Myocyte (in vitro differentiated cells): ENCODE results near the gene PKP2. TPM values are rescaled to one million over a fixed set of nuclear protein-coding genes. Genes with fewer than 3 reads are reported as not detected.
"Not testable (repeated sequence)": the region's sequence is repeated elsewhere in the genome, so short reads cannot be mapped to it uniquely, and the experiment has no call there.

Experiments
- DNase-seq: peaks from one replicate; pipeline ENCODE4 v3.0.0-alpha.2; 2012; ENCODE audit warnings: low read depth
- total RNA-seq: library from RNA; depleted of rRNA; stranded (reverse); fragments of >200 nt; gene quantifications from 2 replicates; pipeline ENCODE4 v1.2.3, GENCODE V29; 2014

The PKP2 gene
- total RNA-seq, 1 donor from 2014 or later, result 60.0 TPM

DNA sequence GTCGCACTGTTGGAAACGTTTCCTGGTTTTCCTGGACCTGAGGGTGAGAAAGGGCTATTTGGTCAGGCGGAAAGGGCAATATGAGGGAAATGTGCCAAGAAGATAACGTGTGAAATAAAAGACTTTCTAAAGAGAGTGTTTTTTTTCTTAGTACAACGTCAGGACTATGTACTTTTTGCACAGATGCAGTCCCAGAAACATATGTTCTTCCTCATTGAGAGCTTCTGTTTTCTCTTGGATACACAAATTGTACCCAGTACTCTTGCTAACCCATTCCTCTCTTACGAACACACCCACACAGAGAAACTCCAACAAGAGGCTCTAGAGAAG, 669 bp upstream of the PKP2 start:
- DNase-seq, result no peak

DNA sequence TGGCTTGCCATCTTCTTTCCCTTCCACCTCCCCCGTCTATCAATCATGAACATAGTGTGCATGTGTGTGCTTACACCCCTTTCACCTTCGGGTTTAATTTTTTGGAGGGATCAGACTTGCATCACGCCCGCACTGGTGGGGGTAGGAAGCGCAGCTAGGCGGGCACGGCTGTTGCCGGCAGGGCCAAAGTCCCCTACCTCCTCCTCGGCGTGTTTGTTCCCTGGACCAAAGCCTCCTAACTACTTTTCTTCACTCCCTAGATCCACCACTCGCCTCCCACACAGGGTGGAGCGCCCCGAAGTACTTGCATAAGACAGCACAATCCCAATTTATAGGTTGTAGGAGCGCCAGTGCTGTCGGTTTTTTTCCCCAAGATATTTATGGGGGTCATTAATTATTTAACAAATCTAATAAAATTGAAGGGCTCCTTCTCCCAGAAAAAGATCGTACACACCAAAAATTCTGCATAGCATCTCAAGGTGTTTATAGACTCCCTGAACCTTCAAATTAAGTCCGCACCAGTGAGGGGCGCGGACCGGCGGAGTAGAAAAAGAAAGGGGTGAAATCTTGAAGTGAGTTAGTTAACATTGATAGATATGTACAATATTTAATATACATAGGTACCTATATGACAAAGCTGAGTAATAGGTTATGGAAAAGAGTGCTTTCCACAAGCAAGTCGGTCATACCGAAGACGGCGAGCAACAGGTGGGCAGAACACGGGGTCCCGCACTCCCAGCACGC, 717 bp downstream of the PKP2 start:
- DNase-seq, result no peak

DNA sequence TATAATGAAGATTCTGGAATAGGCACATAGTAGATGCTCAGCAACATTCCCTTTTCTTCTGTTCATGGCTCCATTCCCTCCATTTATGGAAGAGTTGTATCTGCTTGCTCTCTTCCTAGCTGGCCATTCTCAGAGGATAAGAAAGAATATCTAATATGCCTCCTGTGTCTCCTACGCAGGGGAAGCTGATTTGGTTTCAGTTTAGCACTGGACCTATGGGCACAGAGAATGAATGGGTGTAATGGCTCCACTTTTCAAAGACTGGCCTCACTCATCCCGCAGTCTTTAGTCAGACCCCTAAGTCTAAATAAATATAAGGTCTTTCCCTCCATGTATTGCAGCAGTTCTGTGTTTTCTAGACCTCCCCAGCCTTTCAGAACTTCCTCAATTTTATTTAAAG, 2.0 kb downstream of the PKP2 start:
- DNase-seq, result no peak

DNA sequence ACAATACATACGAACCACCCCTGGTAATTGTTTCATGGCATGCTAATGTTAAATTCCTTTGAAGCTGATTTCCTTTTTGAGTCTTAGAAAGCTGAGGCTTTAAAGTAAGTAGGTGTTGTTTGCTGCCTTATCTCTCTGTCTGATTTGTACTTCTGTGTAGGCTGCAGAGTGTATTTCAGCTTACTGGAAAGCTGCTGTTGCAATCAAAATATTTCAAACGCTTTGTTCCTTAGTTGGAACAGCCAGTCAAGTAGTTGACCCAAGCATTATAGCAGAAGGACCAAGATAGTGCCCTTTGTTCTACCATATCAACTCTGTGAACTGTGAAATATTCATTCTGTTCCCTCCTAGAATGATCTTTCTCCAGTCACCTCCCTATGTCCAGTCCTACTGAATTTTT, 3.1 kb downstream of the PKP2 start:
- no peak for DNase-seq

DNA sequence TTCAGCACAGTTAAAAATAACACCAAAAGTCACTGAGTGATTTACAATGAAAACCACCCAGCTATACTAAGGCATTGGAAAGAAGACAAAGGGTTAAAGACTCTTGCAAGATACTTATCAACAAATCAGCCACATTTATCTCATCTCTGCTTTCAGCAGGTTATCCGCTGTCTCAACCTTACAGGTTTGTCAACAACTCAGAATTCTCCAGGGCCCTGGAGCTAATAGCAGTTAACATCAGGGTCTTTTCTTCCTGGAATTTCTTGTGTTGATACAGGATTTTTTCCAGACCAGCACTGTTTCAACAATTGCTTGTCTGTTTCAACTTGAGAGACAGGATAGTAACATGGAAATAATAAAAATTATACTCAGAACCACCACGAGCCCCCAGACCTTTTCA, 3.5 kb downstream of the PKP2 start:
- no peak for DNase-seq

DNA sequence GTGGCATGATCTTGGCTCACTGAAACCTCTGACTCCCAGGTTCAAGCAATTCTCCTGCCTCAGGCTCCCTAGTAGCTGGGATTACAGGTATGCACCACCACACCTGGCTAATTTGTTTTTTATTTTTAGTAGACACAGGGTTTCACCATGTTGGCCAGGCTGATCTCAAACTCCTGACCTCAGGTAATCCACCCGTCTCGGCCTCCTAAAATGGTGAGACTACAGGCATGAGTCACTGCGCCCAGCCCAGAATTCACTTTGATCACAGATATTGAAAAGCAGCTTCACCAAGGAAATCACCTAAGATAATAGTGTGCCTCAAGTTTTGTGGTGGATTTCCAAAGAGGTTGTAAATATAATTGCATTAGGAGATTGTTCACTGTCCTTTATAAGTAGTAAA, 4.2 kb downstream of the PKP2 start:
- DNase-seq, result not testable (repeated sequence)

DNA sequence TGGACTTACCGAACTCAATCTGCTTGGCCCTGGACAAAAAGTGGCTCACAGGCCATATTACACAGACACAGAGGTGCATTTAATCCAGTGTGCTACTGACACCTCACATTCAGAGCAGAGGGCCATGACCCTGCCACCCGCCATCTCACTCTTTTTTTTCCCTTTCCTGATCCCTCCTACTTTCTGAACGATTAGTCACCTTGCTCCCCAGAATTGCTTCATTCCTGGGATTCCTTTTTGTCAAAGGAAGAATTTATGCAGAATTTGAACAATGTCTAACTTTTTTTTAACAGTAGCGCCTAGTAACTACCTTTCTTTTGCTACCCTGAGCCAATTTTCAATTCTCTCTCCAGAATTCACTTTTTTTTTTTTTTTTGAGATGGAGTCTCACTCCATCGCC, 4.6 kb downstream of the PKP2 start:
- no peak for DNase-seq

DNA sequence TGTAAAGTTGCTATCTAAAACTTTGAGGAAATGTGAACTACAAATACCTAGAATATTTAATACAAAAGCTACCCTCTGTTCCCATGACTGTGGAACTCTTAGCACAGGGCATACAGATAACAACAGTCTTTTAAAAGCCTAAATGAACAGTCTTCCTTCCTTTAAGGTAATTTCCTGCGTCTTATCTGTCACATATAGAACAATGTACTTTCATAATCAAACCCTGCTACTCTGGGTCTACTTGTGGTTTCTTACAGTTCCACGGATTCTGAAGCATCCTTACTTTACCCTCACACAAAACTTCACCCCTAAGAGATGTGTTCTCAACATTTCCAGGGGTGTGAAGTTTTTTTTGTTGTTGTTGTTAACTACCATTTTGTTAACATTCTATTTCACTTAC, 5.1 kb downstream of the PKP2 start:
- no peak for DNase-seq

DNA sequence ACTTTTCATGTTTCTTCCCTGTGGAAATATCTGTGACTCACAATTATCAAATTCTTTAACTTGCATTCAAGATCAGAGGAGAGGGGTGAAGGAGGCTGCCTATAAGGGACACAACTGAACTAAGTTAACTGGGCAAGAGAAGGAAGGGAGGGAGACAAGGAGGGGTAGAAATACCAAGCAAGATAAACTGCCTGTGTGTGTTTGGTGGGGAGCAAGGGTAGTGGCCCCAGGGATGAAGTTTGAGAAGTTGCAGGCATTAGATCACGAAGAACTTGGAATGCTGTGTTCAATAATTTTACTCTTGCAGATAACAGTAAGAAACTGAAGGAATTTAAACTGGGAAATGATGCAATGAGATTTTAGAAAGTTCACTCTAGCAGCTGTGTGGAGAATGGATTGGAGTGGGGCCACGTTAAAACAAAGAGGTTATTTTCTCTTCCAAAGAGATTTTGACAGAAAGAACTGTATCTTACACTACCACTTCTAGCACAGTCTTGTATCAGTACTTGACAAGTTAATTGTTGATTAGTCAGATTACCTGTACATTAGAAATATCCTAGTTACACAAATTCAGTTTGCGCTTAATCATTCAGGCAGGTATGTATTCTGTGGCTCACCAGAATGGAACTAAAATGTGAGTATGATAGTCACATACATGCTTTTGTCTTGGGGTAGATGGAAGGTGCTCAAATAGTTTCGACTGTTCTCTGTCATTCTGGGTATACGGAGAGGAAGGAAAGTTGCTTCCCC, 7.4 kb downstream of the PKP2 start:
- DNase-seq, result no peak

DNA sequence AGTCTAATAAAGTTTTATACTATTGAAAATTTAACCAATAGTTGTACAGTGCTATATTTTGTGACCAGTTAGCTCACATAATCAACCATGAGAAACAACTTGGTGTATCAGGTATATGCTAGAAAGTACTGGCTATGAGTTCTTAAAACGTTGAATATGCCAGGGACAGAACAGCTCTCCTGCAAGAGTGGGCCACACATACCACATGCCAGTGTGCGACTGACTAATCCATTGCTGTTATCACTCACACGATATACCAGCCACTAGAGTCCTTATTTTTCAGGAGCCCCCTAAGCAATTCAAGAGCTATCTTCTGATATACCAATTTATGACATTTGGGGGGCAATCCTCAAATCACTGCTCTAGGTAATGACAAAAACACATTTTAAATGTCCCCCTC, 9.5 kb downstream of the PKP2 start:
- DNase-seq, result no peak

DNA sequence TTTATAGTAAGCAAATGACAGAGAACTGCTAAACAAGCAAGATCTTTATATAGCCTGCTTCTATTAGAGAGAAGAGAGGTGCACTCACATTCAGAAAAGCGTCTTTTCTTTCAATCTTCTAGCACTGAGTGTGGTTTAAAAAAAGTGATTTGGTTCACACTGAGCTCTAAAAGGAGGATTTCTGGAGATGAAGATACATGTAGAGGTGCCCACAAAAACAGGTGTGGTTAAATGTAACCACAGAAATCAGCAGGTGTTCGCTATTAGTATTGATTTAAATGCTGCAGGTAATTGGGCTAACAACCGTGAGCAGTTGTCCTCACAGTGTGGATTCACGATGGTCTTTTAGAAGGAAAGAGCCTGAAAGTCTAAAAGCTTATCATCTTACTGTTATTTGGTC, 10.7 kb downstream of the PKP2 start:
- no peak for DNase-seq

DNA sequence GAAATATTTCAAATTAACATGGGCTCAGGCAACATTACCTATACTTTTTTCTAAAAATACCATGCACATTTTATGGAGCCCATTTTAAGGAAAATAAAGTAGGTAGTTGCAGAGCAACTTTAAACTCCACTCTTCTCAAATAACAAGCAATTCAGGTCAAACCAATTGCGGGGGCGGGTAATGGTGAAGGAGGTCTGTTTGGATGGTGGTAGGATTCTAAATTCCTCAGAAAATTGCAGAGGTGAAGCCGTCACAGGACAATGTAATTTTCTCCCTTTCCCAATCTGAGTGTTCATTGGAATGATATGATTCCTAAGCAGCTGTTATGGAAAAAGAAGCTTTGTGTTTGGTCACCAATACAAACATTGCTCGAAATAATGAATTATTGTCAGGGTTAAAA, 11.6 kb downstream of the PKP2 start:
- no peak for DNase-seq

DNA sequence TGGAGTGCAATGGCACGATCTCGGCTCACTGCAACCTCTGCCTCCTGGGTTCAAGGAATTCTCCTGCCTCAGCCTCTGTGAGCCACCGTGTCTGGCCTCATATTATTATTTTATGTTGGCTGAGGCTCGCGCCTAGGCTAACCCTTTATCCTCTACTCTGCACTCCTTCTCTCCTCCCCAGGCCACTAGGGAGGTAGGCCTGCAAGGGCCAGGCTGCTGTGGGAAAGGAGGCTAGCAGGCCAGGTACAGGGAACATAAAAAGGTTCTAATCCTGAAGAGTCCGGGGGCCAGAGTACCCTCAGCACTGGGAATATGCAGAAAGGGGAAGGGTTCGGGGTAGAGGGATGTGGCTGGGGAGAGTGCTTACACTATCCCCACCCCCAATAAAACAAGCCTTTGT, 14.9 kb downstream of the PKP2 start:
- DNase-seq, result no peak

DNA sequence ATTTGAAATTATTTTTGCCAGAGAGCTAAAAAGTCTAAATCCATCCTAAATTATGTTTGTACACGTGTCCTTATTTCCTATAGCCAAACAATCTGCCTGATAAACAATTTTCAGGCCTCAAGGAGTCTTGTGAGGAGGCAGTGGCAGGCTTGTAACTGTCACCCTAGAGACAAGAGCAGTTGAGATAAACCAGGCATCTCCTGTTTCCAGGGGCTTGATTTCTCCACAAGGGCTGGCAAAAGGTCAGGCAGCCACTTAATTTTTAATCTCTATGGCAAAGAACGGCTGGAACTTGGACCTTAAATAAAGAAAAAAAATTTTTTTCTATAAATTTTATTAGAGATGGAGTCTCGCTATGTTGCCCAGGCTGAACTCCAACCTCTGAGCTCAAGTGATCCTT, 15.5 kb downstream of the PKP2 start:
- DNase-seq, result no peak

DNA sequence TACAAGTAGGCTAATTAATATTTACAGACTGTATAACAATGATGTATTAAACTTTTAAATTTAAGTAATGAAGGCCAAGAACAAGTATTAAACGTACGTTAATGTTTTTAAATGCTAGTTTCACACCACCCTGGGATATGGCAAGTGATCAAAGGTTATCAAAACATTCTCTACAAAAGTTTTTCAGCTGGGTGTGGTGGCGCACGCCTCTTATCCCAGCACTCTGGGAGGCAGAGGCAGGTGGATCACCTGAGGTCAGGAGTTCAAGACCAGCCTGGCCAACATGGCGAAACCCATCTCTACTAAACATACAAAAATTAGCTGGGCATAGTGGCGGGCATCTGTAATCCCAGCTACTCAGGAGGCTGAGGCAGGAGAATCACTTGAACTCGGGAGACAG, 17.5 kb downstream of the PKP2 start:
- DNase-seq, result not testable (repeated sequence)

DNA sequence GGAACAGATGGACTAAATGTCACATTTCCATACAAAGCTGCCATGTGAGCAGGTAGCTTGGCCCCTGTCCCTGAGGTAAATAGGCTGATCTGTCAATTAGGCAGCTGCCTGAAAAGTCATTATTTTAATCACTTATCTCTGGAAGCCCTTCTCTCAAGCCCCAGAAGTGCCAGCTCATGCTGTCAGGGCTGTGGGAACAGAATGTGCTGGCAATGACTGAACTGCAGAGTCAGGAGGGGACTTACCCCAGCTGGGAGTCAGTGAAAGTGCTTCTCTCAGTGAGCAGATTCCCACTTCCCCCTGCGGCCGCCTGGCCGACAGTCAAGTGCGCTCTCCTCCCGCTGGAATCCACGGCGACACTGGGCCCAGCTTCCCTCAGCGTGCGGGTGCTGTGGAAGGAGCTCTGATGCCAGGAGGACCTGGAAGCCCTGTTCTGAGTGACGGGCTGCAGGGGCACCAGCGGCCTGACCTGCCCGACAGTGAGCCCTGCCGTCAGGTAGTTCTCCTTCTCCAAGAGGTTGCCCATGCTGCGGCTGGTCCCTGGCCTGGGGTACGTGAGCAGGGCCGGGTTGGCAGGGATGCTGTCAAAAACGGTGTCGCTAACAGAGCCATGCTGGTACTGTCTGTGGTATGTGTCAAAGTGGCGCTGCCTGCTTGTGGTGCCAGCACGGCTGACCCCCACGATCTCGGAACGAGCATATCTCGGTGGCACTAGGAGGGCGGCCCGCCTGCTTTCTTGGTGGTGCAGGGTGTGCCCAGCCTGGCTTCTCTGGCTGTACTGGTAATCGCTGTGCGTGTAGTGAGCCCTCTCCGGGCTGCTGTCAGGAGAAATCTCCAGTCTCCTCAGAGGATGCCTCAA, 18.7 kb downstream of the PKP2 start:
- peak; percentile 58 for DNase-seq

DNA sequence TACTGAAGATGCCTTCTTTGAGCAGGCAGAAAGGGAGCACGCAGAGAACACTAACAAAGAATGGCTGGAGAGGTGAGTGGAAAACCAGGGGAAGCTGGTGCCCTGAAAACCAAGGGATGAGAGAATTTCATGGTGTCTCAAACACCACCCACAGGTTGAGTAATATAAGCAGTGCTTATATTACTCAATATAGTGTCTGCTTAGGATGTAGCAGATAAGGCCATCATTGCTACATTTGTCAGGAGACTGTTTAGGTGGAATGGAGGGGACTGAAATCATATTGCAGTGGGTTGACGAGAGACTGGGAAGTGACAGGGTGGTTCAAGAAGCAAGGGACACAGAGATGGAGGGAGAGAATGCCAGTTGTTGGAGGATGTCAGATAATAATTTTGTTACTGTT, 20.6 kb downstream of the PKP2 start:
- DNase-seq, result no peak

DNA sequence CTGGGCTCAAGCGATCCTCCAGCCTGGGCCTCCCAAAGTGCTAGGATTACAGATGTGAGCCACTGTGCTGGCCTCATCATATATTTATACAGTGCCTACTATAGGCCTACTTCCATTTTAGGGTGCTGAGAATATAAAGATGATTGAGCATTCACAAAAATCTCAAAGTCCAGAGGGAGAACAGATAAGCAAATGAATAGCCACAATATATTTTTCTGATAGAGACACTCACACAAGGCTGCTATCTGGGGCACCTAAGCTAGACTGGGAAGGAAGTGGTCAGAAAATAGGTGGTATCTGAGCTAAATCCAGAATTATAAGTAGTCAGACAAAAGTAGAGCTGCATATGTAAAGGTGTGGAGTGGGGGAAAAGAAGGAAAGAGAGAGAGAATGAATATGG, 21.6 kb downstream of the PKP2 start:
- no peak for DNase-seq

DNA sequence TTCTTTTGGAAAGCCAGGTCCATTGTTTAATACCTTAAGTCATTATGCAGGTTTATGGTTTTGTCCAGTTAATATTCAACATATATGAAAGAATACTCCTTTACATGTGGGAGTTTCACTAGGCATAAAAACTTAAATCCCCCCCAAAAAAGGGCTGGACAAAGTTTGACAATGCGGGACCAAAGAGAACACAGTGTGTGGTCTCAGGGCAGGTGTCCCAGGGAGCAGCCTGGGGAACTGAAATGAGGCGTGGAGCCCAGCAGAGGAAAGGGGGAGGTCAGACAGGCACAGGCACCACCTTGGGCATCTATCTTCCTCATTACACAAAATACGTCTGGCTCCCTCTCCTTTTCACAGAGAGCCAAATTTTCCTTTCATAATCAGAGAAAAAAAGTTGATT, 22.5 kb downstream of the PKP2 start:
- DNase-seq, result no peak

DNA sequence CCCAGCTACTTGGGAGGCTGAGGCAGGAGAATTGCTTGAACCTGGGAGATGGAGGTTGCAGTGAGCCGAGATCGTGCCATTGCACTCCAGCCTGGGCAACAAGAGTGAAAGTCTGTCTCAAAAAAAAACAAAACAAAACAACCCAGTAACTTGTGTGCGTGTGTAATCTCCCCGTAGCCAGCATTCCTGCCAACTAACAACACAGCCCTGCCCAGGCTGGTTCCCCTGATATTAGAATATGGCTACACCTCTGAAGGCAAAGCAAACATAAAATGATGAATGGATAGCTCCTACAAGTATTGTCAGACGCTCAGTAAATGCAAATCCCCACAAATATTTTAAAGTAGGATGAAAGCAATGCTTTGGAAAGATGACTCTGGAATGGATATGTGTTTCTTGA, 24.2 kb downstream of the PKP2 start:
- not testable (repeated sequence) for DNase-seq

DNA sequence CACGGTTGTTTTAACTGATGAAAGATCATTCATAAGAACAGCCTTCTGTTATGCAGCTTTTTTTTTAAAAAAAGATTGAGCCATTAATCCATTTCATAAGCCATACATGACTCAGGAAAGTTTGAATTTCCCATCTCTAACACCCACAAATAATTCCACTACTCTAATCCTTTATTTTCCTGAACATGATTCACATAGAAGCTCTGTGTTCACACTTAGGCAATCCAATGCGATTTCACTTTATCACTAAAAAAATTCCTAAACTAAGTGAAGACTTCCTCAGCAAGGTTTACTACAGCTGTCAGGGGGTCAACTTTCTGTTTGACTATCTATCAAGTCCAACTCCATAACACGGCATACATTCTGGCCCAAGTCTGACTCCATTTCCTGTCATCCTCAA, 25.9 kb downstream of the PKP2 start:
- DNase-seq, result no peak

DNA sequence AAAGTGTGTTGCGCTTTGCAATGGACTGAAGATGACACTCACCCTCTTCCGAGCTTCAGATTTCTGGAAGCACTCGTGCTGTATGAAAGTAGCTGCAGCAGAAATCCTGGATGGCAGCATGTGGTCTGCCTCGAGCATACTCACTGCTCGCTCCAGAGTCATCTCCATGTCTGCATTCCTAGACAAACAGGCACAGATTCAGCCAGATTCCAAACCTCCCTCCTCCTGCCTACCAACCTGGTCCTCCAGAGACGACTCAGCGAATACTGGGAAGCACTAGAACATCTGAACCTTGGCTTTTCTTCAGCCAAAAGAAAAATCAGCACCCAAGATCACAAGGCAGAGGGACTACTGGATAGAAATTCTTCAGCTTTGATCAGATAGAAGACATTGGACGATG, 27.7 kb downstream of the PKP2 start:
- DNase-seq, result no peak
